Tibial nerve (tissue), 3 donors: ENCODE measurements around the gene KCNN4.

ENCODE experiments used
- CTCF ChIP-seq, 5 experiments: fragments of 200-600 bp in 3 of 5; fragments of 450-650 bp in 2 of 5; sonication (generic) in 3 of 5; IDR thresholded peaks; one replicate each; pipeline ENCODE4 v1.5.1; 2016 to 2019; ENCODE audit warnings: antibody characterized with exemption in 5 of 5, mild to moderate bottlenecking in 3 of 5, moderate library complexity in 2 of 5
- POLR2A ChIP-seq, 2 donors: fragments of 450-650 bp; IDR thresholded peaks; one replicate each; pipeline ENCODE4 v1.6.1; 2017; ENCODE audit warnings: antibody characterized with exemption in 2 of 2, mild to moderate bottlenecking in 2 of 2, moderate library complexity in 2 of 2

- TF ChIP-seq CTCF (IDR thresholded peaks at IDR 0.05) (no peak), POLR2A (IDR thresholded peaks at IDR 0.05) (no peak)
Observed at GRCh38 chr19:43751466-43752220, 29.1 kb downstream of the KCNN4 start.
